ENCODE data around the gene SLC1A1. TPM values are rescaled to one million over a fixed set of nuclear protein-coding genes. Genes with fewer than 3 reads are reported as not detected.
"Not testable (repeated sequence)": the region's sequence is repeated elsewhere in the genome, so short reads cannot be mapped to it uniquely, and the experiment has no call there.

SLC1A1 gene
- total RNA-seq, 1 experiment from 2014 or later = 71.6 TPM

GRCh38 chr9:4603830-4604229 is 113.6 kb downstream of the SLC1A1 start:
- Mint-ChIP-seq H3K4me3 (ENCODE audit: low read depth, unreplicated experiment) (no peak overlapping the region), H3K27ac (ENCODE audit: unreplicated experiment) (no peak overlapping the region), H3K36me3 (ENCODE audit: insufficient read depth, unreplicated experiment) (no peaks in the 10 kb centered on the region), H3K4me1 (ENCODE audit: low read depth, unreplicated experiment) (no peaks in the 10 kb centered on the region), H3K27me3 (ENCODE audit: unreplicated experiment) (no peaks in the 10 kb centered on the region), H3K9me3 (ENCODE audit: low read depth, unreplicated experiment) (no peaks in the 10 kb centered on the region)
- BruUV-seq (replicated peaks) = no TSS peak
- no peak for DNase-seq
- intact Hi-C loops (cut with micrococcal nuclease; ENCODE audit: unreplicated experiment) = no loop called here
- CTCF ChIA-PET = no interaction called here
- TF ChIP-seq CTCF (IDR thresholded peaks at IDR 0.05; ENCODE audit: unreplicated experiment) = no peak

- no peaks in the 10 kb centered on the region for H3K9me3 Mint-ChIP-seq (ENCODE audit: low read depth, unreplicated experiment)
- peak; percentile 51 for TF ChIP-seq CTCF (IDR thresholded peaks at IDR 0.05; ENCODE audit: unreplicated experiment)
- no peaks in the 10 kb centered on the region for H3K27me3 Mint-ChIP-seq (ENCODE audit: unreplicated experiment)
- H3K27ac Mint-ChIP-seq (ENCODE audit: unreplicated experiment) = no peak overlapping the region
- H3K4me3 Mint-ChIP-seq (ENCODE audit: low read depth, unreplicated experiment) = no peak overlapping the region
- peak; percentile 74 for DNase-seq
- no TSS peak for BruUV-seq (replicated peaks)
- H3K4me1 Mint-ChIP-seq (ENCODE audit: low read depth, unreplicated experiment) = no peaks in the 10 kb centered on the region
- H3K36me3 Mint-ChIP-seq (ENCODE audit: insufficient read depth, unreplicated experiment) = no peaks in the 10 kb centered on the region
- CTCF ChIA-PET = interaction anchor here (0.6 kb wide), 2 partner anchors 40 to 169 kb away, joined by 3 to 4 read pairs; no protein-coding TSS in a partner anchor
- intact Hi-C loops (cut with micrococcal nuclease; ENCODE audit: unreplicated experiment) = no loop called here
Measured at GRCh38 chr9:4604678-4605095, 114.4 kb downstream of the SLC1A1 start.

GRCh38 chr9:4606033-4606432 is 115.8 kb downstream of the SLC1A1 start:
- H3K27ac Mint-ChIP-seq (ENCODE audit: unreplicated experiment); H3K9me3 Mint-ChIP-seq (ENCODE audit: low read depth, unreplicated experiment); intact Hi-C loops (cut with micrococcal nuclease; ENCODE audit: unreplicated experiment); CTCF ChIA-PET; H3K36me3 Mint-ChIP-seq (ENCODE audit: insufficient read depth, unreplicated experiment); H3K4me1 Mint-ChIP-seq (ENCODE audit: low read depth, unreplicated experiment); BruUV-seq (replicated peaks); H3K27me3 Mint-ChIP-seq (ENCODE audit: unreplicated experiment); H3K4me3 Mint-ChIP-seq (ENCODE audit: low read depth, unreplicated experiment); DNase-seq: not testable (repeated sequence)

GRCh38 chr9:4614627-4615026 is 124.4 kb downstream of the SLC1A1 start:
- Mint-ChIP-seq H3K27me3 (ENCODE audit: unreplicated experiment) (no peaks in the 10 kb centered on the region), H3K4me3 (ENCODE audit: low read depth, unreplicated experiment) (no peak overlapping the region), H3K4me1 (ENCODE audit: low read depth, unreplicated experiment) (no peaks in the 10 kb centered on the region), H3K36me3 (ENCODE audit: insufficient read depth, unreplicated experiment) (no peaks in the 10 kb centered on the region), H3K27ac (ENCODE audit: unreplicated experiment) (no peak overlapping the region), H3K9me3 (ENCODE audit: low read depth, unreplicated experiment) (no peaks in the 10 kb centered on the region)
- intact Hi-C loops (cut with micrococcal nuclease; ENCODE audit: unreplicated experiment) = no loop called here
- CTCF ChIA-PET = no interaction called here
- no peak for DNase-seq
- no TSS peak for BruUV-seq (replicated peaks)
- TF ChIP-seq CTCF (IDR thresholded peaks at IDR 0.05; ENCODE audit: unreplicated experiment) = no peak

GRCh38 chr9:4615251-4615650 is 125.0 kb downstream of the SLC1A1 start:
- Mint-ChIP-seq H3K27ac (ENCODE audit: unreplicated experiment) (no peak overlapping the region), H3K4me1 (ENCODE audit: low read depth, unreplicated experiment) (no peaks in the 10 kb centered on the region), H3K27me3 (ENCODE audit: unreplicated experiment) (no peaks in the 10 kb centered on the region), H3K9me3 (ENCODE audit: low read depth, unreplicated experiment) (no peaks in the 10 kb centered on the region), H3K36me3 (ENCODE audit: insufficient read depth, unreplicated experiment) (no peaks in the 10 kb centered on the region), H3K4me3 (ENCODE audit: low read depth, unreplicated experiment) (no peak overlapping the region)
- intact Hi-C loops (cut with micrococcal nuclease; ENCODE audit: unreplicated experiment) = no loop called here
- BruUV-seq (replicated peaks) = no TSS peak
- no peak for TF ChIP-seq CTCF (IDR thresholded peaks at IDR 0.05; ENCODE audit: unreplicated experiment)
- no peak for DNase-seq
- CTCF ChIA-PET = no interaction called here
